GM10266 (cell line): ENCODE results near the gene DTWD1.
"Not testable (repeated sequence)": the region's sequence is repeated elsewhere in the genome, so short reads cannot be mapped to it uniquely, and the experiment has no call there.

Experiments
- DNase-seq: peaks from one replicate; pipeline ENCODE4 v3.0.0; 2012; ENCODE audit errors: extremely low spot score
- CTCF ChIP-seq: IDR thresholded peaks from 2 replicates; pipeline ENCODE4 v1.5.1; 2012; ENCODE audit warnings: mild to moderate bottlenecking, low read depth; ENCODE audit not compliant: control insufficient read depth, insufficient read depth; ENCODE audit errors: missing control alignments

Gene DTWD1

GRCh38 chr15:49610157-49610918, 10.5 kb upstream of the DTWD1 start:
- DNase-seq = no peak
- TF ChIP-seq CTCF = no peak

- DNase-seq = not testable (repeated sequence)
Observed at GRCh38 chr15:49612240-49612639, 8.6 kb upstream of the DTWD1 start.

- DNase-seq = no peak
- TF ChIP-seq CTCF = no peak
Observed at GRCh38 chr15:49619226-49619625, 1.6 kb upstream of the DTWD1 start.

GRCh38 chr15:49620199-49620598, 649 bp upstream of the DTWD1 start:
- no peak for TF ChIP-seq CTCF
- DNase-seq = no peak

- DNase-seq = no peak
- no peak for TF ChIP-seq CTCF
Observed at GRCh38 chr15:49621401-49621811, 558 bp downstream of the DTWD1 start.

- no peak for TF ChIP-seq CTCF
- no peak for DNase-seq
Observed at GRCh38 chr15:49621887-49622286, 1.0 kb downstream of the DTWD1 start.

- no peak for DNase-seq
- TF ChIP-seq CTCF = no peak
Observed at GRCh38 chr15:49622561-49622960, 1.7 kb downstream of the DTWD1 start.

- no peak for TF ChIP-seq CTCF
Observed at GRCh38 chr15:49624056-49624455, 3.2 kb downstream of the DTWD1 start.

More at GRCh38 chr15:49624056-49624455, 3.2 kb downstream of the DTWD1 start:
- no peak for DNase-seq
